GM19455 (cell line): ENCODE results near the gene NPAT.

ENCODE experiments used
- ATAC-seq: cut with Tn5 transposase; IDR thresholded peaks from one replicate; pipeline ENCODE4 v1.9.1; 2021; ENCODE audit not compliant: unreplicated experiment

The NPAT gene

DNA sequence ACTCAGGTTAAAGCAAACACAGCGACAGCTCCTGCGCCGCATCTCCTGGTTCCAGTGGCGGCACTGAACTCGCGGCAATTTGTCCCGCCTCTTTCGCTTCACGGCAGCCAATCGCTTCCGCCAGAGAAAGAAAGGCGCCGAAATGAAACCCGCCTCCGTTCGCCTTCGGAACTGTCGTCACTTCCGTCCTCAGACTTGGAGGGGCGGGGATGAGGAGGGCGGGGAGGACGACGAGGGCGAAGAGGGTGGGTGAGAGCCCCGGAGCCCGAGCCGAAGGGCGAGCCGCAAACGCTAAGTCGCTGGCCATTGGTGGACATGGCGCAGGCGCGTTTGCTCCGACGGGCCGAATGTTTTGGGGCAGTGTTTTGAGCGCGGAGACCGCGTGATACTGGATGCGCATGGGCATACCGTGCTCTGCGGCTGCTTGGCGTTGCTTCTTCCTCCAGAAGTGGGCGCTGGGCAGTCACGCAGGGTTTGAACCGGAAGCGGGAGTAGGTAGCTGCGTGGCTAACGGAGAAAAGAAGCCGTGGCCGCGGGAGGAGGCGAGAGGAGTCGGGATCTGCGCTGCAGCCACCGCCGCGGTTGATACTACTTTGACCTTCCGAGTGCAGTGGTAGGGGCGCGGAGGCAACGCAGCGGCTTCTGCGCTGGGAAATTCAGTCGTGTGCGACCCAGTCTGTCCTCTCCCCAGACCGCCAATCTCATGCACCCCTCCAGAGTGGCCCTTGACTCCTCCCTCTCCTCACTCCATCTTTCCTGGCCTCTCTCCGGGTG is at the start of gene NPAT, which contains the start of gene ATM:
Gene NPAT (minus strand): TSS at position 65 of the 774 bp plus-strand sequence. CDS start 102 bp downstream, outside the sequence.
Gene ATM (plus strand): TSS at position 494 of the 774 bp plus-strand sequence. CDS start 4,558 bp downstream, outside the sequence.
- peak; percentile 77 for ATAC-seq

DNA sequence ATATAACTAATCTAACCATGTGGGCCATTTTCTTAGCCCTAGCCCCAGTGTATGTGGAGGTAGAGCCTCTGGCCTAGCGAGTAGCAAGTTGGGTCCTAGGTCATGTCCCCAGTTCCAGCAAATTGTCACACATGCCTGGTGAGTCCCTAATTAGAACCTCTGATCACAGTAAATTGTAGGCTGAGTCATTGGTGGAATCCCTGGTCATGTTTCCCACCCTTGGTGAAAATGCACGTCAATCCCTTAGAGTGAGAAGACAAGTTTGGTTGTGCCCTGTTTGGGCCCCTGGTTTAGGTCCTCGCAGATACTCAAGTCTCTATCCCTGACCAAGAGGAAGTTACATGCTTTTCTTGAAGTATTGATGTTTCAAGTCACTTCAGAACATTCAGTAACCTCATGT is 47.1 kb upstream of the NPAT start:
- ATAC-seq, result no peak

DNA sequence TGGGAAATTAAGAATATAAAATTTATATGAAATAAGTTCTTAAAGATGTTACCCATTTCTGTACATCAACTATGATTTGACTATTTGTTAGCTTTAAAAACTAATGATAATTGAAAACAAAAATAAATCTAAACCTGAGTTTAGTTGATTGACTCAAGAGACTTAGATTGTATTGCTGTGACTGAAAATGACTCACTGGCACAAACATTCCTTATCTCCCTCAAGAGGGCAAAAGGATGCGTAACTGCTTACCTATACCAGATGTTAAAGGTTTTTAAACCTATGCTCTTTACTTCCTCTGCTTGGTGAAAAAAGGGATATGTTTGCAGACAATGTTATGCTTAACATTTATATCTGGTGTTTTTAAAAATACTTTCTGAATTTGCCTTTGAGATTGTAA is 30.7 kb upstream of the NPAT start:
- no peak for ATAC-seq

DNA sequence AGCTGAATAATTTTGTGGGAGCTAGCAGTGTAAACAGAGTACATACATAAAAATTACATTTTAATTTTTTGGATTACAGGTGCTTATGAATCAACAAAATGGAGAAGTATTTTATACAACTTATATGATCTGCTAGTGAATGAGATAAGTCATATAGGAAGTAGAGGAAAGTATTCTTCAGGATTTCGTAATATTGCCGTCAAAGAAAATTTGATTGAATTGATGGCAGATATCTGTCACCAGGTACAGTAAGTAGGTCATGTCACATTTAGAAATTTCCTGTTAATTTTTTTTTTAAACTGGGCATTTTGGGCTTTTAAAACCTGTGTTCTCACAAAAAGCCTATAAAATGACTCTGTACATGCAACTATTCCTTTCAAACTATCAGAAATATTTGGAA is 24.4 kb upstream of the NPAT start:
- ATAC-seq, result no peak

DNA sequence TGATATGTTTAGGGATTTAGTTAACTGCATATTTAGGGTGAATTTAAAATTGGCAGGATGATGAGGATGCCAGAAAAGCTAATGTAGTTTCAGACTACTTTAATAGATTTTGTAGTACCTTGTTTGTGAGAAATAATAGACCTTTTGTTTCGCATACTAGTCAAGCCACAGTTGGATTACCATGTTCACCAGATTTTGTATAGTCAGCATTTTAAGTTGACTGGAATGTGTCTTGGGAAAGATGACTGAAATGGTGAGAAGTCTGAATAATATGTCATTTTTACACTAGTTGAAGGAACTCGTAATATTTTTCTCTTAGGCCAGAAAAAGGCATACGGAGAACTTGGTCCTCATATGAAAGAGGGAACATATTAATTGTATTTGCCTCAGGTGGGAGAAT is 23.9 kb upstream of the NPAT start:
- ATAC-seq, result no peak

DNA sequence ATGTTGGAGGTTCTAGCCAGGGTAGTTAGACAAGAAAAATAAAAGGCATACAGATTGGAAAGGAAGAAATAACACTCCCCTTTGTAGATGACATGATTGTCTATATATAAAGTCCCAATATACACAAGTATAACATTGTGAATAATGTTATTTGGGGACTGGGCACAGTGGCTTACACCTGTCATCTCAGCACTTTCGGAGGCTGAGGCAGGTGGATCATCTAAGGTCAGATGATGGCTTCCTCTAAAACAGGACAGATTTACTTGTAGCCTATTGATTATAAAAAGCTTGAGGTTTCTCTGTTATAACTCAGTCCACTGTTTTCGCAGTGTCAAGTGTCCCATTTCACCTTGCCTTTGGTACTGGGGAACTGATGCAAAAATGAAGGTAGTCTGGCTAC is 20.0 kb upstream of the NPAT start:
- ATAC-seq, result no peak

DNA sequence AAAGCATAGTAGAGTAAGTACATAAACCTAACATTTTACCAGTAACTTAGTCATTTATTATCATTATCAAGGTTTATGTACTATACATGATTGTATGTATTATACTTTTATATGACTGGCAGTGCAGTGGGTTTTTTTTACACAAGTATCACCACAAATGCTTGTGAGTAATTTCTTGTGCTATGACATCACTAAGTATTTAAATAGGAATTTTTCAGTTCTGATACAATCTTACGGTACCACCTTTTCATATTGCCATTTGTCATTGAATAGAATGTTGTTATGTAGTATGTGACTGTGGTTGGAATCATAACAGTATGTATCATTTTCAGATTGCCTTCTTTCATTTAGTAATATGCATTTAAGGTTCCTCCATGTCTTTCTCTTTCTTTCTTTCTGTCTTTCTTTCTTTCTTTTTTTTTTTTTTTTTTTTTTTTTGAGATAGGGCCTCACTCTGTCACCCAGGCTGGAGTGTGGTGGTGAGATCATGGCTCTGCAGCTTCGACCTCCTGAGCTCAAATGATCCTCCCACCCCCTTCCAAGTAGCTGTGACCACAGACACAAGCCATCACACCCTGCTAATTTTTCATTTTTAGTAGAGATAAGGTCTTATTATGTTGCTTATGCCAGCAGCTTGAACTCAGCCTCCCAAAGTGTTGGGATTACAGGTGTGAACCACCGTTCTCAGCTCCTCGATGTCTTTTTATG is 19.0 kb upstream of the NPAT start:
- no peak for ATAC-seq

DNA sequence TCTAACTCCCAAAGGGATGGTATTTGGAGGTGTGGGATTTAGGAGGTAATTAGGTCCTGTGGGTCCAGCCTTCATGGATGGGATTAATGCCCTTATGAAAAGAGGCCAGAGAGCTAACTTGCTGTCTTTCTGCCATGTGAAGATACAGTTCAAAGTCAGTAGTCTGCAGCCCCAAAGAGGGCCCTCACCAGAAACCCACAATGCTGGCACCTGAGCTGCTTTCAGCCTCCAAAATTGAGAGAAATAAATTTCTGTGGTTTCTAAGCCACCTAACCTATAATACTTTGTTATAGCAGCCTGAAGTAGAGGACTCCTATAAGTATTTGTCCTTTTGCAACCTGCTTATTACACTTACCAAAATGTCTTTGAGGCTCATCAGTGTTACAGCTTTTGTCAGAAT is 16.6 kb upstream of the NPAT start:
- no peak for ATAC-seq

DNA sequence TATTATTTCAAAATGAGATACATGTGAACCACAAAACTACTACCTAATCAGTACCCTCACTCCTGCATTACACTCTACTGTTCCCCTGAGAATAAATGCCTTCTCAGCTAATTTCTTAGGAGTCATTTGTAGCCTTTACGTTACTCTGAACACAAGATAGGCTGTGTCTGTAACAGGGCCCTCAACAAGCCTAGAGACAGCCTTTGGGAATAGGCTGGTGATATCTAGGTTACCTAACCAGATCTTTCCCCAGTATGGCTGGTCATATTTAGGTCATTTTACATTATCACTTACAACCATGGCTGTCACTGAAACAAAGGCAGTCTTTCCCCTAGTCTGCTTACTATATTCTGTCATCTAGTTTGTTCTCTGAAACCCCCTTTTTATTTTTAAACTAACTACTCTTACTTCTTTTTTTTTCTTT is 14.6 kb upstream of the NPAT start:
- peak; percentile 43 for ATAC-seq

DNA sequence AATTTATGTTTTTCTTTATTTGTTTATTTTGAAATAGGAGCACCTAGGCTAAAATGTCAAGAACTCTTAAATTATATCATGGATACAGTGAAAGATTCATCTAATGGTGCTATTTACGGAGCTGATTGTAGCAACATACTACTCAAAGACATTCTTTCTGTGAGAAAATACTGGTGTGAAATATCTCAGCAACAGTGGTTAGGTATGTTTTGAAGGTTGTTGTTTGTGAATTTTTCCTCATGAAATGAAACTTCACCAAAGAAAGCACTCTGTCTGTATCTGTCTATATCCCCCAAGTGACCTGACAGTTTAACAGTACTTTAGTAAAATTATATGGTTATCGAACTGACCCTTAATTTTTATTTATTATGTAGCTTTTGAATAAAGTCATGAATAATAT is 13.2 kb upstream of the NPAT start:
- ATAC-seq, result no peak

DNA sequence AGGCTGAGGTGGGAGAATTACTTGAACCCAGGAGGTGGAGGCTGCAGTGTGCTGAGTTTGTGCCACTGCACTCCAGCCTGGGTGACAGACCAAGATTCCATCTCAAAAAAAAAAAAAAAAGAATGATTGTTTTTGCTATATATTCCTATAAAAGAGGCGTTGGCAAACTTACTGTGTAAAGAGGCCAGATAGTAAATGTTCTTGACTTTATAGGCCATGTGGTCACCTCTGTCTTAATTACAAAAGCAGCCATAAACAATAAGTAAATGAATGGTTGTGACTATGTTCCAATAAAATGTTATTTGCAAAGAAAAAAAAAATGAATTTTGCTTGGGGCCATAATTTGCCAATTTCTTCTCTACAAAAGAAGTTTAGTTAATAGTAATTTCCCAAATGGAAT is 12.8 kb upstream of the NPAT start:
- ATAC-seq, result no peak

DNA sequence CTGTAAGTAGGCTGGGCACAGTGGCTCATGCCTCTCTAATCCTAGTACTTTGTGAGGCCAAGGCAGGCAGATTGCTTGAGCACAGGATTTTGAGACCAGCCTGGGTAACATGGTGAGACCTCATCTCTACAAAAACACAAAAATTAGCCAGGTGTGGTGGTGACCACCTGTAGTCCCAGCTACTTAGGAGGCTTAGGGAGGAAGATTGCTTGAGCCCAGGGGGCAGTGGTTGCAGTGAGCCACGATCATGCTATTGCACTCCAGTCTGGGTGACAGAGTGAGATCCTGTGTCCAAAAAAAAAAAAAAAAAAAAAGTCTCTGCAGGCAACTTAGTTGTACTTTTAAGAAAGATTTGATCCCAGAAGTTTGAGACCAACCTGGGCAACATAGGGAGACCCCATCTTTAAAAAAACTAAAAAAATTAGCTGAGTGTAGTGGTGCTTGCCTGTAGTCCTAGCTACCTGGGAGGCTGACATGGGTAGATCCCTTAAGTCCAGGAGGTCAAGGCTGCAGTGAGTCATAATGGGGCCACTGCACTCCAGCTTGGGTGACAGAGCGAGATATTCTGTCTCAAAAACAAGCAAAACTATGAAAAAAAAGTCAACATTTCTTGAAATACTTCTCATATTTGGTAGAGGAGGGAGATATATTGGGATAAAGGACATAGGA is 11.0 kb upstream of the NPAT start:
- no peak for ATAC-seq

DNA sequence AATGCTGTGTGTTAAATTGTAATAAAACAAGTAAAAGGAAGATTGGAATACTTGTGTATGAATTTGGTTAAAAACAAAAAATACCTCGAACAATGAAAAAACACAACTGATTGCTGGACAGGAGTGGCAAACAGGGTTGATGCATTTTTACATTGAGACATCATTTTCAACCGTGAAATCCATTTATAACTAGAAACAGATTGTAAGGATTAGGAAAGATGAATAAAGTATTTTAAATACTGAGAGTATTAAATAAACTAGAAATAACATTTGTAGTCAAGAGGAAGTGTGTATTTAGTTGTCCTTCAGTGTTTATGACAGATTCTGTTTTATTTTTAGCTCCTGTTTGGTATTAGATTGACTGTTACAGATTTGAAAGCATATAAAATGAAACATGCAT is 5.8 kb upstream of the NPAT start:
- ATAC-seq, result no peak

DNA sequence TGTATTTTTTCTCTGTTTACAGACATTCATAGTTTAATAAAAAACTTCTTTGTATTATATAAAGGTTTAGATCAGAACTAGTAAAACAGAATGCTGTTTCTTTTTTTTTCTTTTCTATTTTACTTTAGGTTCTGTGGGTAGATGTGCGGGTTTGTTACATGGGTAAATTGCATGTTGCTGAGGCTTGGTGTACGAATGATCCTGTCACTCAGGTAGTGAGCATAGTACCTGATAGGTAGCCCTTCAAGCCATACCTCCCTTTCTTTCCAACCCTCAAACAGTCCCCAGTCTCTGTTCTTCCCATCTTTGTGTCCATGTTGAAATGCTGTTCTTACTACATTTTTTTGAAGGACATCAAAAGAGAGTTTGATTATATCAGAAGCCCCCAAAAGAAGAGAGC is 3.6 kb upstream of the NPAT start:
- no peak for ATAC-seq

DNA sequence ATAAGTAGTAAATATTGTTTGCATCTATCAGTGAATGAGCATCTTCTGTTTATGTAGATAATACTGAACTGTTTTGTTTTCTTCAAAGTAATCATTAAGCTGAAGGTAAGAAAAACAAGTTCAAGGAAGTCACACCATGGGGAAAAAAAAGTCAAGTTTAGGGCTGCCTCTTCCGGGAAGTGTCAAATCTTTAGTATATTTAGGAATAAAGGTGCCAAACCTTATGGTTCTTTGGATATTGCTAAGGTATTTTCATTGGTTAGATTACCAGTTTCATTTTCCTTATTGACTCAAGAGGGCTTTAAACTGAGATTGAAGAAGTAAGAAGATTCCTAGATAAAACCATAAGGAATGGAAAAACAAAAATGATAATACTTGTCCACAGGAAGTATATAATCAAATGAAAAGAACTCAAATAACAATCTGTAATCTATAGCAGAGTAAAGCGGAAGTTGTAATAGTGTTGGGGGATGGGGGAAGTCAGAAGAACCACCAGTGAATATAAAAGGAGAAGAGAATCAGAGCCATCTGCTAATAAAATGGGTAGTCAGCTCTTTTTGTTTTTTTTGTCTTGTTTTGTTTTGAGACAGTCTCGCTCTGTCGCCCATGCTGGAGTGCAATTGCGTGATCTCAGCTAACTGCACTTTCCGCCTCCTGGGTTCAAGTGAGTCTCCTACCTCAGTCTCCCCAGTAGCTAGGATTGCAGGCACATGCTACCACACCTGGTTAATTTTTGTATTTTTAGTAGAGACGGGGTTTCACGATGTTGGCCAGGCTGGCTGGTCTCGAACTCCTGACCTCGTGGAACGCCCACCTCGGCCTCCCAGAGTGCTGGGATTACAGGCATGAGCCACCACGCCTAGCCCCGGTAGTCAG is 2.7 kb upstream of the NPAT start:
- no peak for ATAC-seq

DNA sequence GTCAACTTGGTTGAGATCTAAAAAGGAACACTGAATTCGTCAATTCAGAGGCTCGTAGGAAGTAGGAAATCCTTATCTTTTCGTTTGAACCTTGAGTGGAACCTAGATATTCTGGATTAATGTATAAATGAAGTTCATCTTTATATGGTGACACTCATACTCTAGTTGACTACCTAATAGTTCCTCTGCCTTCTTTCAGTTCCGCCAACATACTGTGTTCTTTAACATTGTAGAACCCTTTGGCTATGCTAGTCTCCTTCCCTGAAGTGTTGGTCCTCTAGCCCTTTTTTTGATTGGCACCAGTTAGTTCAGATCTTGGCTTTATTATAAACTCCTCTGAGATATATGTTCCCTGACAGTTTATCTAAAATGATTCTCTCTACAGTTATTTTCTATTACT is 1.9 kb upstream of the NPAT start:
- ATAC-seq, result no peak

DNA sequence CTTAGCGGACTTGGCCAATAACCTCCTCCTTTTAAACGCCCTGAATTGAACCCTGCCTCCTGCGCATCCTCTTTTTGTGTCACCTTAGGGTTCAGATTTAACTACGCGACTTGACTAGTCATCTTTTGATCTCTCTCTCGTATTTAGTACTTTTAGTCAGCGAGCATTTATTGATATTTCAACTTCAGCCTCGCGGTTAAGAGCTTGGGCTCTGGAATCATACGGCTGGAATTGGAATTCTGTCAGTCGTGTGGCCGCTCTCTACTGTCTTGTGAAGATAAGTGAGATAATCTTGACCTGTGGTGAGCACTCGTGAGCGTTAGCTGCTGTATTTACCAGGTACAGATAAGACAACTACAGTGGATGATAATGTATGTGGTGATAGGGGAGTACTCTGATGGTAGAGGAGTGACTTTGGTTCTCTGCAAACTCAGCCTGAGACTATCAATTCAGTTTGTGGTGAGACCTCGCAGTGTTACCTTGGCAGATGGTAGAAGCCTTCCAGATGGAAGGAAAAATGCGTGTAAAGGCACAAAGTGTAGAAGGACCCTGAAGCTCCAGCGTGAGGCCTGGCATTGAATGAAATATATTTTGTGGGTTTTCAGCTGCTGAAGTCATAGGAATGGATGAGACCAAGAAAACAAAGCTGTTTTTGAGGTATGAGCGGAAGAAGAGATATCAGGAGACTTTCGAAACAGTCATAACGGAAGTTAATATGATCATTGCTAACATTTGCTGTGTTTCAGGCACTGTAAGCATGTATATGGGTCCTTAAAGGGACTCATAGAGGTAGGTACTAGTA is 1.1 kb upstream of the NPAT start:
- peak; percentile 31 for ATAC-seq

DNA sequence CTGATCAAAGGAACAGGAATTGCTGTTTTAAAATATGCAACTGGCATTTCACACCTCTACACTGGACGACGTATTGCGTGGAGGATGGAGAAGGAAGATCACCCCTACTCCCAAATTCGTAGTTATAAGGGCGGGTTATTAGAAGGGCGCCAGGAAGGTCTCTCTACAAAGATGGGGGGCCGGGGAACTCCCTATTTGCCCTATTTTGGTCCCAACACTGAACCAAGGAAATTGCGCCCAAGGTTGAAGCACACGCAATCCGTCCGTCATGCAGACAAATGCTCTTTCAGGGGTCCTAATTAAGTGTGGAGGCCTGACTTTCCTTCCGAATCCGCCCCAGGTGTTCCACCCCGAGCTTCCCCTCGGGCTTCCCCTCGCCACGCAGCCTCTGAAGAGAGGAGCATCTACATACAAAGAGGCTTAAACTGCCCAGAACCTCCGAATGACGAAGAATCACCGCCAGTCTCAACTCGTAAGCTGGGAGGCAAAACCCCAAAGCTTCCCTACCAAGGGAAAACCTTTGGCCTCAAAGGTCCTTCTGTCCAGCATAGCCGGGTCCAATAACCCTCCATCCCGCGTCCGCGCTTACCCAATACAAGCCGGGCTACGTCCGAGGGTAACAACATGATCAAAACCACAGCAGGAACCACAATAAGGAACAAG is 396 bp downstream of the NPAT start:
- ATAC-seq, result no peak

DNA sequence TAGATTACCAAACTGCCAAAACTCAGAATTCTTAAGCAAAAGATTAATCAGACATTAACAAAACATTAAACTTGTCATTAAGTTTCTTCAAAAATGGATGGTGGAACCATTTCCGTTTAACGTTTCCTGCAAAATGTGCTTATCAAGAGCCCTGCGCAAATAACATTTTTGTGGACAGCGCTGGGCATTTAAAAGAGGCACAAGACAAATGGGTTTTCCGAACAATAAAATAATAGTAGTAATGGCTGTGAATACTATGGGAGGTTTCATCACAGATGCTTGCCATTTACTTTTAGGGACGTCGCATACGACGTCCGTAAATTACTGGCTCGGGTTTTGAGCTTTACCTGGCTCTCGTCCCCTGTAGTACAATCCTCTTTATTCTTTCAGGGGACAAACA is 1.1 kb downstream of the NPAT start:
- ATAC-seq, result no peak
